Naive B cell (primary cell): ENCODE data around the gene ZNF207. TPM values are rescaled to one million over a fixed set of nuclear protein-coding genes. Genes with fewer than 3 reads are reported as not detected.
"Not testable (repeated sequence)": the region's sequence is repeated elsewhere in the genome, so short reads cannot be mapped to it uniquely, and the experiment has no call there.

Experiments
- ATAC-seq, 2 donors: fragments of 150-1000 bp; cut with Tn5 transposase; 2 replicates each; pipeline ENCODE4 v1.10.0; 2021; ENCODE audit warnings: low read depth in 2 of 2, mild to moderate bottlenecking in 2 of 2, moderate library complexity in 2 of 2
- DNase-seq: peaks from one replicate; pipeline ENCODE4 v3.0.0; 2022
- H3K27ac Mint-ChIP-seq, 6 donors: one replicate each; pipeline ENCODE4 v1.8.0; 2020 to 2022; ENCODE audit warnings: mild to moderate bottlenecking in 6 of 6, mixed read lengths in 6 of 6, moderate library complexity in 5 of 6, inconsistent platforms in 2 of 6
- H3K27me3 Mint-ChIP-seq, 3 donors: one replicate each; pipeline ENCODE4 v1.8.0; 2021 to 2022; ENCODE audit warnings: mixed read lengths in 3 of 3, mild to moderate bottlenecking in 1 of 3
- H3K36me3 Mint-ChIP-seq, 2 donors: one replicate each; pipeline ENCODE4 v1.8.0; 2020 to 2022; ENCODE audit warnings: mixed read lengths in 2 of 2, inconsistent platforms in 1 of 2, mild to moderate bottlenecking in 1 of 2
- H3K4me1 Mint-ChIP-seq, 3 donors: one replicate each; pipeline ENCODE4 v1.8.0; 2020 to 2022; ENCODE audit warnings: mixed read lengths in 3 of 3, inconsistent platforms in 1 of 3, mild to moderate bottlenecking in 1 of 3, moderate library complexity in 1 of 3
- H3K4me3 Mint-ChIP-seq, 8 donors: one replicate each; pipeline ENCODE4 v1.8.0; 2020 to 2022; ENCODE audit warnings: mild to moderate bottlenecking in 8 of 8, mixed read lengths in 8 of 8, moderate library complexity in 8 of 8, inconsistent platforms in 2 of 8
- H3K9me3 Mint-ChIP-seq, 7 donors: one replicate each; pipeline ENCODE4 v1.8.0; 2020 to 2022; ENCODE audit warnings: mixed read lengths in 7 of 7, mild to moderate bottlenecking in 5 of 7, inconsistent platforms in 2 of 7, moderate library complexity in 1 of 7
- polyA plus RNA-seq, 6 donors: library from polyadenylated mRNA; unstranded; fragments of 300-500 nt; fragmentation: Illumina TruSeq; gene quantifications; one replicate each; pipeline ENCODE4 v1.2.3, GENCODE V29; 2021; ENCODE audit warnings: low read depth in 6 of 6

The ZNF207 gene
- polyA plus RNA-seq, 6 donors from 2014 or later, result 126 to 165 (median 142) TPM

DNA sequence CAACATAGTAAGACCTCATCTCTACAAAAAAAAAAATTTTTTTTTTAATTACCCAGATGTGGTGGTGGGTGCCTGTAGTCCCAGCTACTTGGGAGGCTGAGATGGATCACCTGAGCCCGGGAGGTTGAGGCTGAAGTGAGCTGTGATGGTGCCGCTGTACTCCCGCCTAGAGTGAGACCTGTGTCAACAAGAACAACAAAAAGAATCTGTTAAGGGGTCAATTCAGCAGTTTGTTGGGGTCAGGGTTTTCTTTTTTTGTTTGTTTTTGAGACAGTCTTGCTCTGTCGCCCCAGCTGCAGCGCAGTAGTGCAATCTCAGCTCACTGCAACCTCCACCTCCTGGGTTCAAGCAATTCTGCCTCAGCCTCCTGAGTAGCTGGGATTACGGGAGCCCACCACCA is 29.9 kb upstream of the ZNF207 start:
- H3K9me3 Mint-ChIP-seq, DNase-seq, H3K36me3 Mint-ChIP-seq, ATAC-seq: not testable (repeated sequence)
- H3K27ac Mint-ChIP-seq, result peak overlapping the region in 5 of 6 donors; percentile 54 to 96 (median 72)
- peaks cover 0 to 20% (median 12%) of the 10 kb centered on the region in 3 donors for H3K27me3 Mint-ChIP-seq
- peaks cover 25 to 36% (median 26%) of the 10 kb centered on the region in 3 donors for H3K4me1 Mint-ChIP-seq
- H3K4me3 Mint-ChIP-seq, result peak overlapping the region in 5 of 8 donors; percentile 82 to 91 (median 88)

DNA sequence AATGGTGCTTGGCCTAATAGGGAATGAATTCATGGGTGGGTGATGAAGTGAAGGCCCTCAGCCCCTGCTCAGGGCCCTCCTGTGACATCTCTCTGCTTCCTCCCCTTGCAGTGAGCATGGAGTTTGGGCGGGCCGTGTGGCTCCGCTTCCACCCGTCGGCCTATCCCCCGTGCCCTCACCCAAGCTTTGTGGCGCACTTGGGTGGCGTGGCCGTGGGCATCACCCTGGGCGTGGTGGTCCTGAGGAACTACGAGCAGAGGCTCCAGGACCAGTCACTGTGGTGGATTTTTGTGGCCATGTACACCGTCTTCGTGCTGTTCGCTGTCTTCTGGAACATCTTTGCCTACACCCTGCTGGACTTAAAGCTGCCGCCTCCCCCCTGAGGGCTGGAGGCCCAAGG is 29.1 kb upstream of the ZNF207 start:
- Mint-ChIP-seq H3K36me3 (no peaks in the 10 kb centered on the region), H3K27ac (no peak overlapping the region), H3K4me3 (peak overlapping the region in 1 of 8 donors; percentile 15), H3K9me3 (no peaks in the 10 kb centered on the region), H3K4me1 (peaks cover 25 to 36% (median 26%) of the 10 kb centered on the region in 3 donors), H3K27me3 (peaks cover 0 to 15% (median 6%) of the 10 kb centered on the region in 3 donors)
- no peak for ATAC-seq
- no peak for DNase-seq

DNA sequence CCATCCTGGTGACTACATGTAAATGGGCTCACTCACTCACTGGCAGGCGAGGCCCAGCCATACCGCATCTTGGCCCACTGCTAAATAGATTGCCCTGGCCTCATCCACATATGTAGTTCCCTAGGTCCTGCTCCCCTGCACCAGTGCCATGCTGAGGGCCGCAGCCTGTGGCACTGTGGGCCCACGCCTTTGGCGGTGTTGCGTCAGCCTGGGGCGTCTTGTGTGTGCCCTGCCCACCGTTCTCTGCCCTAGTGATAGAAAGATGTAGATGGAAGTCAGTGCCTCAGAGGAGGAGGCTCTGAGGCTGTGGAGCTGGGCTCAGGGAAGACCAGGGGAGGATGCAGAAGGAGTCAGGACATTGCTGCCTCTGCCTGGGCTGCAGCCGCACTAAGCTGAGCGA is 26.9 kb upstream of the ZNF207 start:
- Mint-ChIP-seq H3K4me3 (peak overlapping the region in 3 of 8 donors; percentile 42 to 50 (median 48)), H3K27me3 (peaks cover 0 to 12% (median 0%) of the 10 kb centered on the region in 3 donors), H3K4me1 (peaks cover 25 to 36% (median 26%) of the 10 kb centered on the region in 3 donors), H3K36me3 (no peaks in the 10 kb centered on the region), H3K9me3 (no peaks in the 10 kb centered on the region), H3K27ac (no peak overlapping the region)
- DNase-seq (no peak), ATAC-seq (no peak)

DNA sequence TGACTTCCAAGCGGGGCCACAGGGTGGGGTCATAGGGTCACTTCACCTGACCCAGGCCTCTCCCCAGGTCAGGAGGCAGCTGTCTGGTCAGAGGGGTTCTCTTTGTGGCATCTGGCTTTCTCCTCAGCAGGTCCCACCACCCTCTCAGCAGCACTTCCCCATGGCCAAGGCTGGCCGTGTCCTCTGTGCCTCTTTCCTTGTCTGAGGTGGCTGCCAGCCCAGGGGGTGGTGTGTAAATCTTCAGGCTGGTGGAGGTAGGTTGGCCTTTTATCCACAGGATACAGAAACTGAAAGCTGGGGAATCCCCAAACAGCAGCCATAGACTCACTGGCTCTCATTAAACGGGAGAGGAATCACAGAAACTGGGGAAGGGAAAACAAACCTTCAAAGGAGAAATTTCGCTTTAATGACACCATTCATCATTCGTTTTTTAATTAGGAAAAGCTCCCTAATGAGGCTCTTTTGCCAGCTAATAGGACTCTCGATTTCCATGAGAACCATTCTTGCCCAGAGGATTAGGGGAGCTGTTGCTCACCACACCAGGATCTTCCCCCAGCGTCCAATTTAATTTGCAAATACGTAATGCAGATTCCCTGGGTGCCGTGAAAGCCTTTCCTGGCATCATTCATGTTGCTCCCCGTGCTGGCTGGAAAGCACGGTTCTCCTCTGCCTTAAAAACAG is 26.0 kb upstream of the ZNF207 start:
- H3K4me3 Mint-ChIP-seq, result peak overlapping the region; percentile 13 to 47 (median 34)
- H3K9me3 Mint-ChIP-seq, result no peaks in the 10 kb centered on the region
- no peaks in the 10 kb centered on the region for H3K36me3 Mint-ChIP-seq
- ATAC-seq (peak; percentile 30 to 38), DNase-seq (peak; percentile 10)
- peak overlapping the region in 2 of 6 donors; percentile 45 to 48 for H3K27ac Mint-ChIP-seq
- H3K27me3 Mint-ChIP-seq, result peaks cover 0 to 12% (median 0%) of the 10 kb centered on the region in 3 donors
- peaks cover 16 to 28% (median 22%) of the 10 kb centered on the region in 3 donors for H3K4me1 Mint-ChIP-seq

DNA sequence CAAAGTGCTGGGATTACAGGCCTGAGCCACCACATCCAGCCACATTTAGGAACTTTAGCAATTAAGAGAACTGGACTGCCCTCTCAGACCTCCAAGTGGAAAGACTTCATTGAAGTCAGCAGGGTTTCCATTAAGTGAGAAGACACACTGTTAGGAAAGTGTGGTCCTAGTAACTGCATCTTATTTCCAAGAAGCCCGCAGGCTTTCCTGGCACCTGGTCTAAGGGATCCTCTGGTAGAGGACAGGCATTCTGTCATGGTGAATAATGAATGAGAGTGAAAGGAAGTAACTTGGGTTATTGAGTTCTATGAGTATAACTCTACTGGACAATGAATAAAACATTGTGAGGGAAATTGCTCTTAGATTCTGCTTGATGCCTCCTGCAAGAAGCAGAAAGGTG is 22.0 kb upstream of the ZNF207 start:
- no peaks in the 10 kb centered on the region for H3K9me3 Mint-ChIP-seq
- ATAC-seq, result no peak
- DNase-seq, result no peak
- no peaks in the 10 kb centered on the region for H3K27me3 Mint-ChIP-seq
- H3K4me3 Mint-ChIP-seq, result no peak overlapping the region
- H3K4me1 Mint-ChIP-seq, result peaks cover 7 to 15% (median 10%) of the 10 kb centered on the region in 3 donors
- peak overlapping the region in 1 of 6 donors; percentile 47 for H3K27ac Mint-ChIP-seq
- no peaks in the 10 kb centered on the region for H3K36me3 Mint-ChIP-seq

DNA sequence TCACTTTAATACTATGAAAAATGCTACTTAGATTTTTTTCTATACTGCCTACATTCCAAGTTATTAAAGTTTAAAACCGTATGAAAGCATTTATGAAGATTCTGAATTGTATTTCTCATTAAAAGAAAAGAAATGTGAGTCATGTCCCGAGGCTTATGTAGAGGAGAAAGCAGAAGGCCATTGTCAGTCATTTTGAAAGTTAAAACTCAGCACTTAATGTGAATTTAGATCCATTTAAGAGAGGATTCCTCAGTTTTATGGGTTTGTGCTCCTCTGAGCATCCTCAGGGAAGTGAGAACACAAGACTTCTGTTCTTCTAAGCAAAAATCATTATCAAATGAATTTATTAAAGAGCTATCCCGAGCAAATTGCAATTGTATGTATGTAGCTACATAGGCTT is 19.8 kb upstream of the ZNF207 start:
- peaks cover 0 to 11% of the 10 kb centered on the region in 2 donors for H3K36me3 Mint-ChIP-seq
- H3K4me3 Mint-ChIP-seq, result no peak overlapping the region
- no peaks in the 10 kb centered on the region for H3K27me3 Mint-ChIP-seq
- H3K27ac Mint-ChIP-seq, result no peak overlapping the region
- no peaks in the 10 kb centered on the region for H3K9me3 Mint-ChIP-seq
- ATAC-seq, result no peak
- no peaks in the 10 kb centered on the region for H3K4me1 Mint-ChIP-seq
- no peak for DNase-seq

DNA sequence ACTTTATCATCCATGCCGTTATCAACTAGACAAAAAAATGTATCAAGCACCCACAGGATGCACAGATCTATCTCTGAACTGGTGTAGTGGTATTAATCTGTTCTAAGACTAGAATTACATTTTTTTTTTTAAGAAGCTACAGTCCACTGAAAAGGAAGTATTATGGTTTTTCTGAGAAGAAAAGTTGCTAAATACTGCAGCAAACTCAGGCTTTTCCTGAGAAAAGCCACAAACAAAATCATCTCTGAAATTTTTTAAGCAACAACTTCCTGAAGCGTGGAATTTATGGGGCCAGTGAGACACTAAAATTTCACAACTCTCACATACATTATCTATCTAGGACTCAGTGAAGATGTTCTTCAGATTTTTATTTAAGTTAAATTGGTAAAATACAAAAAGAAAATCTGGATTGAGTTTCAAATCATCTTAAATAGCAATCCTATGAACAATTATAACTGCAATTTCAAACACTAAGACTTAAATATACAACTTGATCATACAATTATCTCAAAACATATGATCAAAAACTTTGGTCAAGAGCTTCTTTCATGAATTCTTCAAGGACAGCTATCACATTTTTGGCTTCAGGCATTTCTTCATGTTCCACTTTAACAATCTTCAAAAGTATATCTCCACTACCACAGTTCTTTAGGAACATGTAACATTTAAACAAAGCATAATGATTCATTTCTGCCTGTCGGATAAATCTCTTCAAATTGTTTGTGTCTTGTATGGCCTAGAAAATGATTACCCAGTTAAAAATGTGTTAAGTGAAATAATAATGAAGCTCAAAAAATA is 18.5 kb upstream of the ZNF207 start:
- no peak for DNase-seq
- H3K27me3 Mint-ChIP-seq, result no peaks in the 10 kb centered on the region
- no peak overlapping the region for H3K4me3 Mint-ChIP-seq
- no peaks in the 10 kb centered on the region for H3K9me3 Mint-ChIP-seq
- no peak for ATAC-seq
- H3K4me1 Mint-ChIP-seq, result no peaks in the 10 kb centered on the region
- no peak overlapping the region for H3K27ac Mint-ChIP-seq
- peaks cover 6 to 11% of the 10 kb centered on the region in 2 donors for H3K36me3 Mint-ChIP-seq

DNA sequence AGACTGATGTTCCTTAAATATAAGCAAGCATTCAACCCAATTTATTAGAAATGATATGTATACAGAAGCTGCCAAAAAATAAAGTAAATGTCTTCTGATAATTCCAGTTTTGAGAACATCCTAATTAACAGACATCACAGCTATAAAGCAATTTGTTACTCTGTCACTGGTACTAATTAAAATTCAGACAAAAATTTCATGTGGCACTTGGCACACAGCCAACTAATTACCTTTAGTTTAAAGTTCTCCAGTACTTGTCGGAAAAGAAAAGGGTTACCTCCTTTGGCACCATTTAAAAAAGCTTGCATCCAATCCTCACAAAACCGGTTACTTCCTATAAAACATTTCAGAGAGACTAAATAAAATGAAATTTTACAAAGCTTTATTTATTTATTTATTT is 16.8 kb upstream of the ZNF207 start:
- H3K4me1 Mint-ChIP-seq, result no peaks in the 10 kb centered on the region
- ATAC-seq, result no peak
- no peaks in the 10 kb centered on the region for H3K9me3 Mint-ChIP-seq
- DNase-seq, result no peak
- peaks cover 6 to 11% of the 10 kb centered on the region in 2 donors for H3K36me3 Mint-ChIP-seq
- H3K4me3 Mint-ChIP-seq, result no peak overlapping the region
- no peaks in the 10 kb centered on the region for H3K27me3 Mint-ChIP-seq
- no peak overlapping the region for H3K27ac Mint-ChIP-seq

DNA sequence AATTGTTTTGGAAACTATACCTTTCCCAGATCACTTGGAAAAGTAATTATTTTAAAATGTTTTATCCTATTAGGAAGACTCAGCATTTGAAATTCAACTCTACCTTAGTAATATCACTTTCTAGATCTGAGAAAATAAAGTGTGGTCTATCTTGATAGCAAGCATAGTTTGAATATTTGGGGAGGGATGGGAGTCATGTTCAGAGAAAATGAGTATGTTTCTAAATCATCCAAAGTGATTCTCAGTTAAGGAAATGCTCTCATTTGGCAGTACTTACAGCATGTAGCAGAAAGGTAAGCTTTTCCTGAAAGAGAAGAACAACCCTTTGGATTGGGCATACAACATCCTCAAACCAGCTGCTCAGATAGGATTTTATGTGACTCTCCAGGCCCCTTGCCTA is 14.9 kb upstream of the ZNF207 start:
- no peaks in the 10 kb centered on the region for H3K4me1 Mint-ChIP-seq

DNA sequence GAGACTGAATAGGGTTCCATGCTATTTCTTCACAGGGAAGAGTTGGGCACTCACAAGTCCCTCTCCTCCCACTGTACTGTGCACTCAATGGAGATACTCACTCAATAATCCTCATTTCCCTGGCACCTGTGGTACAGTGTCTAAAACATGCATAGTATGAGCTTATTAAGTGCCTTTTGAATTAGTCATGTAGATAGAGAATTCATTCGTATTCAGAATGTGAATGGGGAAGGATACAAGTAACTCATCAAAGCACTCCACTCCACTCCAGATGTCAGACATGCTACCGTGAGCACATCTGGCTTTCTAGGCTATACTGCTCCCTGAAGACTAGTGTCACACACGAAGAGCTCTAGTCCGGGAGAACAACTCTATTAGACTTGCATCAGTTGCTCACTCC is 14.3 kb upstream of the ZNF207 start:
- DNase-seq, result no peak
- Mint-ChIP-seq H3K36me3 (peaks cover 6 to 11% of the 10 kb centered on the region in 2 donors), H3K4me3 (no peak overlapping the region), H3K27me3 (no peaks in the 10 kb centered on the region), H3K4me1 (peaks cover 0 to under 1% (median under 1%) of the 10 kb centered on the region in 3 donors), H3K27ac (no peak overlapping the region), H3K9me3 (no peaks in the 10 kb centered on the region)
- no peak for ATAC-seq

More for the DNA sequence above, 14.9 kb upstream of the ZNF207 start:
- no peaks in the 10 kb centered on the region for H3K9me3 Mint-ChIP-seq
- ATAC-seq (no peak), DNase-seq (no peak)
- H3K27ac Mint-ChIP-seq, result no peak overlapping the region
- peak overlapping the region in 1 of 8 donors; percentile 15 for H3K4me3 Mint-ChIP-seq
- no peaks in the 10 kb centered on the region for H3K27me3 Mint-ChIP-seq
- H3K36me3 Mint-ChIP-seq, result peaks cover 6 to 11% of the 10 kb centered on the region in 2 donors

DNA sequence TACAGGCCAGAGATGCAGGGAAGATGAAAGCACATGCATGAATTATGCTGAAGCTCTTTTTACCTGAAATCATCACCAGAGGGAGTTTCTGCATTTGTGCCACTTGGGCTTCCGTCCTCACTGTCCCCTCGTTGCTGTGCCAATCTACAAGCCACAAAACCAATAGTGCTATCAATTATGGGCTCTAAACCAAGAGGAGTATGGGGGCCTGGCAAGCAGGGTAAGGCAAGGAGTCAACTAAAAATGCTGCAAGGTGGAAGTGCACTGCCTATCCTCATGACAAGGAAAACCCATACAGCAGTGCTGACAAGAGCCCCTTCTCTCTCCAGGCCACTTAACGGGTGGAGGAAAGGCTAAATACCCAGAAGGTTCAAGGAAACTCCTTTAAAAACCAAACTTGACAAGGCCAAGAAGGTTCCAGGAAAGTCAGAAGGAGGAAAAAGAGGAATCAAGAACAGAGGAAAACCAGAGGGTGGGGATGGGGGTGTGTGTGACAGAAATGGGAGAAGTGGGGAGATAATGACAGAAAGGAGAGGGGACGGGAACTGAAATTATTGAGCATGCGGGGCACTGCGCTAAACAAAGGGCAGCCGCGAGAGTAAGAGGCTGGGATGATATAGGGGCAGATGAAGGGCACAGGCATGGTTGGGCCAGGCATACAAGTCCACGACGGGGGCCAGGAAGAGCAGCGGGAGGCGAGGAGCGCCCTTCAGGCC is 8.7 kb upstream of the ZNF207 start:
- Mint-ChIP-seq H3K27me3 (no peaks in the 10 kb centered on the region), H3K36me3 (no peaks in the 10 kb centered on the region), H3K9me3 (no peaks in the 10 kb centered on the region), H3K4me3 (peak overlapping the region; percentile 85 to 97 (median 93)), H3K27ac (peak overlapping the region; percentile 92 to 98 (median 94)), H3K4me1 (peaks cover 12 to 23% (median 19%) of the 10 kb centered on the region in 3 donors)
- DNase-seq, result peak; percentile 60
- ATAC-seq, result peak; percentile 52 to 56

DNA sequence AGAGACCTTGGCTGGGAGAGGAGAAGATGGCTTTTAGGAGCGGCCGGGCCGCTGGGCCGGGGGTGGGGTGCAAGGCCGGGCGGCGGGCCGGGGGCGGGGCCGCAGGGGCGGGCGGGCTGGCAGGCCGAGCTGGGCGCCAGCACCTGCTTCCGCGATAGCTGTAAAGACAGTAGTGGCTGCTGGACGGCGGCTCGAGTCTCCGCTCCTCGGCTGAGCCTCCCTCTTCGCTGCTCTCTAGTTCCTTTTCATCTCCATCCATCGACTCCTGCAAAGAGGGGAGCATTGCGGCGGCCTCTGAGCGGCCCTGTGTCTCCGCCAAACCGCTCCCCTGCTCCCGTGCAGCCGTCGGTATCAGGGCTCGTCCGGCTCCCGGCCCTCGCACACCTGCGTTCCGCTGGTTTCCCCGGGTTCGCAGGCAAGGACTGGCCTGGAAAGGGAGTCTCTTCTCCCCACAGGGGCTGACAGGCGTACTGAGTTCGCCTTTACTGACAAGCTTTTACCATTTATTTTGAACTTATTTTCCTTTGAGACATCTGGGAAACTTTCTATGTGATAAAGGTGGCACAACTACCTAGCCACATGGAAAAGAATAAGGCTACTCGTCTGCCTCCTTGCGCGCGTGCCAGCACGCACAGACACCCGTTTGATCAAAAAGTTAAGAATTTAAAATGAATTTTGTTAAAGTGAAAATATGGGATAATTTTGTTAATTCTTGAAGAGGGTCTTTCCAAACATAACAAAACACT is 7.9 kb upstream of the ZNF207 start, which contains the start of gene C17orf75:
C17orf75 (minus strand) TSS at position 317 of the 746 bp plus-strand sequence; CDS start at position 283, 34 bp downstream.
- peak within 1 kb of the TSS; percentile 85 to 97 (median 93) for H3K4me3 Mint-ChIP-seq
- DNase-seq (peak; percentile 68), ATAC-seq (peak; percentile 83 to 85)
- H3K9me3 Mint-ChIP-seq, result no peaks in the 10 kb centered on the region
- H3K36me3 Mint-ChIP-seq, result no peaks in the 10 kb centered on the region
- peak within 1 kb of the TSS; percentile 92 to 98 (median 96) for H3K27ac Mint-ChIP-seq
- peaks cover 12 to 23% (median 19%) of the 10 kb centered on the region in 3 donors for H3K4me1 Mint-ChIP-seq
- no peaks in the 10 kb centered on the region for H3K27me3 Mint-ChIP-seq
